ENCODE measurements around the gene CADM2. TPM values are rescaled to one million over a fixed set of nuclear protein-coding genes. Genes with fewer than 3 reads are reported as not detected.

The CADM2 gene
- total and polyA plus RNA-seq, 3 donors from 2014 or later = 1.3 to 4.0 (median 2.7) TPM

GRCh38 chr3:85312331-85312730 lies 353.5 kb downstream of the CADM2 start:
- intact Hi-C loops (cut with DNase I; ENCODE audit: low total_unique reads) = no loop called here
- H3K27me3 ChIP-seq = no peaks in the 10 kb centered on the region
- no peak for DNase-seq
- no peaks in the 10 kb centered on the region for H3K4me1 ChIP-seq
- WGBS, 2 donors = 83 to 86% methylated on average over 3 of the region's 3 CpGs
- no peak overlapping the region for H3K4me3 ChIP-seq
- H3K27ac ChIP-seq = no peak overlapping the region
- no peaks in the 10 kb centered on the region for H3K9me3 ChIP-seq
- no peaks in the 10 kb centered on the region for H3K36me3 ChIP-seq (ENCODE audit: low read depth, missing control alignments)
- no peak for TF ChIP-seq POLR2A (IDR thresholded peaks at IDR 0.05)
- no peak for TF ChIP-seq CTCF (IDR thresholded peaks at IDR 0.05)

DNA sequence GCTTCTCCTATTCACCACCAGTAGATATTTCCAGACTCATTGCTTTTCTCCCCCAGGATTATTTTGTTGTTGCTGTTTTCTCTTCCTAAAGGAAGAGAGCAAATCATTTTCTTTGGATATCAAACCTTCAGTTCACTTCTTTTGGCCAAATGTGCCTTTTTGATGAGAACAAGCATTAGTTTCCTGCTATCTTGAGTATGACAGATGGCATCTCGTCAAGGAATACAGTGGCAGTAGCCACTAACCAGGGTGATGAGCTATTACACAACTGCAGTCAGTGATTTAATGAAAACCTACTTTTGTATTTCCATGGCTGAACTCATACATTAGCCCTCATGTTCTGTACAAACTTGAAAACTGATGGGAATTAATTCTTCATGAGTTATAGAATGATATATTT lies 354.6 kb downstream of the CADM2 start:
- no peaks in the 10 kb centered on the region for H3K4me1 ChIP-seq
- no peaks in the 10 kb centered on the region for H3K36me3 ChIP-seq (ENCODE audit: low read depth, missing control alignments)
- TF ChIP-seq CTCF (IDR thresholded peaks at IDR 0.05) (no peak), POLR2A (IDR thresholded peaks at IDR 0.05) (no peak)
- no peak overlapping the region for H3K27ac ChIP-seq
- WGBS, 2 donors = 83 to 89% methylated on average over 1 of the region's 1 CpG
- H3K4me3 ChIP-seq = no peak overlapping the region
- no peaks in the 10 kb centered on the region for H3K27me3 ChIP-seq
- no peaks in the 10 kb centered on the region for H3K9me3 ChIP-seq
- no peak for DNase-seq
- intact Hi-C loops (cut with DNase I; ENCODE audit: low total_unique reads) = no loop called here

- 83% methylated on average over 1 of the region's 1 CpG for WGBS, 2 donors
- DNase-seq = no peak
- Histone ChIP-seq H3K36me3 (ENCODE audit: low read depth, missing control alignments) (no peaks in the 10 kb centered on the region), H3K27me3 (no peaks in the 10 kb centered on the region), H3K9me3 (no peaks in the 10 kb centered on the region), H3K27ac (no peak overlapping the region), H3K4me1 (no peaks in the 10 kb centered on the region), H3K4me3 (no peak overlapping the region)
- intact Hi-C loops (cut with DNase I; ENCODE audit: low total_unique reads) = no loop called here
- TF ChIP-seq POLR2A (IDR thresholded peaks at IDR 0.05) = no peak
- TF ChIP-seq CTCF (IDR thresholded peaks at IDR 0.05) = no peak
Measured at GRCh38 chr3:85316252-85316651, 357.5 kb downstream of the CADM2 start.

- DNase-seq = no peak
- no peaks in the 10 kb centered on the region for H3K36me3 ChIP-seq (ENCODE audit: low read depth, missing control alignments)
- no peak overlapping the region for H3K4me3 ChIP-seq
- intact Hi-C loops (cut with DNase I; ENCODE audit: low total_unique reads) = no loop called here
- H3K27me3 ChIP-seq = no peaks in the 10 kb centered on the region
- no peak for TF ChIP-seq CTCF (IDR thresholded peaks at IDR 0.05)
- no peak for TF ChIP-seq POLR2A (IDR thresholded peaks at IDR 0.05)
- H3K27ac ChIP-seq = no peak overlapping the region
- WGBS, 2 donors = 92 to 93% methylated on average over 3 of the region's 3 CpGs
- no peaks in the 10 kb centered on the region for H3K9me3 ChIP-seq
- H3K4me1 ChIP-seq = no peaks in the 10 kb centered on the region
Measured at GRCh38 chr3:85321892-85322291, 363.1 kb downstream of the CADM2 start.

DNA sequence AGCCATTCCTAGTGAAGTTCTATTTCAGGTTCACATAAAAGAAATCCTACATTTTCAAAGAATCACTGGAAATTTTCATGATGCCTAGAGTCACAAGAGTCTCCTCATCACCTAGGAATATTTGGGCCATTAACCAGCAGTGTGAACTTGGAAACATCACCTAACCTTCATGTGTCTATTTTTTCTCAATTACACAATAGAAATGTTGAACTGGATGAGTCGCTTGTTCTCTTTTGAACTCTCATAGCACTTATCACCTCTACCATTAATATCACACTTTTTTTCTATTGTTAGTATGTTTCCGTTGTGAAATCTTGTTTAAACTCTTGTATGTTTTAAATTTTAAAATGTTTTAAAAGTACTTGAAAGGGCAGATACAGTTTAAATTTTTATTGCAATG lies 371.3 kb downstream of the CADM2 start:
- H3K4me1 ChIP-seq = no peaks in the 10 kb centered on the region
- no peaks in the 10 kb centered on the region for H3K36me3 ChIP-seq (ENCODE audit: low read depth, missing control alignments)
- H3K27ac ChIP-seq = no peak overlapping the region
- no peak overlapping the region for H3K4me3 ChIP-seq
- H3K9me3 ChIP-seq = no peaks in the 10 kb centered on the region
- DNase-seq = no peak
- 76 to 89% methylated on average over 2 of the region's 2 CpGs for WGBS, 2 donors
- H3K27me3 ChIP-seq = no peaks in the 10 kb centered on the region
- TF ChIP-seq POLR2A (IDR thresholded peaks at IDR 0.05) (no peak), CTCF (IDR thresholded peaks at IDR 0.05) (no peak)
- intact Hi-C loops (cut with DNase I; ENCODE audit: low total_unique reads) = no loop called here
